ENCODE measurements around the gene ZNF646. TPM values are rescaled to one million over a fixed set of nuclear protein-coding genes. Genes with fewer than 3 reads are reported as not detected.

The ZNF646 gene
- total and polyA plus RNA-seq, 2 of the 13 experiments (the other 11 are each of a cell fraction or from before 2014, with no cell fraction given), result 3.4 to 10.9 TPM

GRCh38 chr16:31094424-31095120, 20.4 kb downstream of the ZNF646 start, which contains the start of gene VKORC1 (continued):
- TF ChIP-seq ZNF609 (CRISPR knock-in tag; IDR thresholded peaks at IDR 0.05; ENCODE audit: borderline replicate concordance) (0 out of 2 replicates have a peak, but pooled peaks have one; percentile 2), ETV5 (CRISPR knock-in tag; IDR thresholded peaks at IDR 0.05; ENCODE audit: borderline replicate concordance) (no peak; the same call in 1 of the 2 replicates), ZNF121 (CRISPR knock-in tag; IDR thresholded peaks at IDR 0.05) (peak; percentile 56; the same call in 1 of the 2 replicates), ZFP36 (IDR thresholded peaks at IDR 0.05; ENCODE audit: borderline replicate concordance, low read depth, low read length, partially characterized antibody) (no peak), CTCF (CRISPR knock-in tag; IDR thresholded peaks at IDR 0.05) (peak; percentile 44), BORCS8-MEF2B (CRISPR knock-in tag; IDR thresholded peaks at IDR 0.05) (peak; percentile 69), SAP130 (CRISPR knock-in tag; IDR thresholded peaks at IDR 0.05; ENCODE audit: low read depth) (peak; percentile 98), GATA4 (IDR thresholded peaks at IDR 0.05; ENCODE audit: borderline replicate concordance, low read depth) (0 out of 2 replicates have a peak, but pooled peaks have one; percentile 33), SNAI1 (CRISPR knock-in tag; IDR thresholded peaks at IDR 0.05; ENCODE audit: borderline replicate concordance) (peak; percentile 91), HDAC1 (CRISPR knock-in tag; IDR thresholded peaks at IDR 0.05) (peak; percentile 96), HOXA9 (CRISPR knock-in tag; IDR thresholded peaks at IDR 0.05; ENCODE audit: borderline replicate concordance) (no peak), ARNTL (CRISPR knock-in tag; IDR thresholded peaks at IDR 0.05) (peak; percentile 70; the same call in 1 of the 2 replicates), ZNF124 (CRISPR knock-in tag; IDR thresholded peaks at IDR 0.05) (peak; percentile 69; the same call in 1 of the 2 replicates), KLF15 (CRISPR knock-in tag; IDR thresholded peaks at IDR 0.05; ENCODE audit: borderline replicate concordance) (no peak), SRY (CRISPR knock-in tag; IDR thresholded peaks at IDR 0.05) (peak; percentile 84), ZNF256 (CRISPR knock-in tag; conservative IDR thresholded peaks at IDR 0.05) (no peak; the same call in 1 of the 2 replicates), MAFK (conservative IDR thresholded peaks at IDR 0.05 in 1 of 2, IDR thresholded peaks at IDR 0.05 in 1 of 2; ENCODE audit: low read length in 2 of 2) (no peak), ATF5 (CRISPR knock-in tag; IDR thresholded peaks at IDR 0.05; ENCODE audit: low read depth) (no peak), ZNF496 (CRISPR knock-in tag; IDR thresholded peaks at IDR 0.05; ENCODE audit: insufficient replicate concordance) (no peak), ZNF143 (CRISPR knock-in tag; IDR thresholded peaks at IDR 0.05) (peak; percentile 98)
